Activated T-helper 2 cell treated with anti-CD3 and anti-CD28 coated beads, Interferon-gamma antibody, Interleukin-2, Interleukin-4, amounts not matched to agents 10 μg/mL and 5 μg/mL and 100 μg/mL, durations not matched to agents 14 hours and 24 hours and 36 hours (primary cell): ENCODE measurements around the gene FZD8. TPM values are rescaled to one million over a fixed set of nuclear protein-coding genes. Genes with fewer than 3 reads are reported as not detected.

Experiments used
- total RNA-seq: library from RNA; stranded (reverse); gene quantifications from 2 replicates; pipeline ENCODE4 v1.2.3, GENCODE V29; 2022

FZD8 gene
- total RNA-seq, 1 donor from 2014 or later: 1.0 TPM

Other genes with a start within 250 kb of the FZD8 start
- not detected in 2 replicates for gene GJD4, start 37.0 kb downstream of the FZD8 start, total RNA-seq